HCT116 (cell line): ENCODE data around the gene PODNL1. TPM values are rescaled to one million over a fixed set of nuclear protein-coding genes. Genes with fewer than 3 reads are reported as not detected.

Experiments used
- ATAC-seq: fragments of 200-7000 bp; cut with Tn5 transposase; 2 replicates; pipeline ENCODE4 v1.9.1; 2020; ENCODE audit warnings: mild to moderate bottlenecking, moderate library complexity
- BruUV-seq: library from RNA; stranded (reverse); fragments of 400-500 nt; replicated peaks from 2 replicates; lab custom pipeline; 2021; lab: Mats Ljungman, UMichigan
- CTCF ChIA-PET: fragments of 300-600 bp; sonication (Branson Sonifier 250); formaldehyde crosslinking; loops from one replicate; lab custom pipeline; 2021; ENCODE audit warnings: antibody characterized with exemption; lab: Charles Lee
- POLR2A ChIA-PET: fragments of 300-600, 350-600 bp; sonication (Branson Sonifier 250); formaldehyde crosslinking; loops from one replicate; lab custom pipeline; 2021; ENCODE audit warnings: antibody characterized with exemption; lab: Charles Lee
- RAD21 ChIA-PET, 2 experiments: fragments of 300-600 bp; sonication (Branson Sonifier 250); formaldehyde crosslinking; loops; one replicate each; lab custom pipeline; 2023; ENCODE audit warnings: low total read pairs in 2 of 2; ENCODE audit not compliant: uncharacterized antibody in 2 of 2, unreplicated experiment in 2 of 2, low non-redundant PET in 1 of 2; lab: Charles Lee
- DNase-seq: peaks from one replicate; pipeline ENCODE4 v3.0.0-alpha.2; 2010; ENCODE audit warnings: low read depth, low spot score
- H2AFZ ChIP-seq: fragments of 200-600 bp; shearing (Covaris generic), sonication (generic); 2 replicates; pipeline ENCODE4 v1.6.1; 2017; ENCODE audit warnings: low read depth, mixed run types, mixed read lengths, antibody characterized with exemption, low read length; ENCODE audit not compliant: poor library complexity, severe bottlenecking
- H3K27ac ChIP-seq: 2 replicates; pipeline ENCODE4 v1.5.1; 2012; ENCODE audit warnings: low read depth, low read length
- H3K27me3 ChIP-seq: fragments of 200-600 bp; sonication (generic); 2 replicates; pipeline ENCODE4 v1.6.1; 2016; ENCODE audit warnings: mixed run types, low read length, mixed read lengths; ENCODE audit not compliant: insufficient read depth
- H3K36me3 ChIP-seq, 2 experiments: fragments of 200-500 bp in 1 of 2; fragments of 200-600 bp in 1 of 2; sonication (Bioruptor generic) in 1 of 2; sonication (generic) in 1 of 2; 2 replicates each; pipeline versions ENCODE4 v1.5.1 to v1.6.1; 2014 to 2016; ENCODE audit warnings: low read length in 2 of 2, inconsistent platforms in 1 of 2, mixed read lengths in 1 of 2, mixed run types in 1 of 2; ENCODE audit not compliant: insufficient read depth in 2 of 2, control insufficient read depth in 1 of 2
- H3K4me1 ChIP-seq, 2 experiments: fragments of 200-600 bp in 1 of 2; sonication (generic) in 1 of 2; 2 replicates each; pipeline versions ENCODE4 v1.5.1 to v1.6.1; 2012 to 2017; ENCODE audit warnings: low read length in 2 of 2, inconsistent platforms in 1 of 2, mild to moderate bottlenecking in 1 of 2, mixed read lengths in 1 of 2, mixed run types in 1 of 2, moderate library complexity in 1 of 2; ENCODE audit not compliant: insufficient read depth in 2 of 2, control insufficient read depth in 1 of 2
- H3K4me2 ChIP-seq: fragments of 200-600 bp; sonication (generic); 2 replicates; pipeline ENCODE4 v1.6.1; 2017; ENCODE audit warnings: mixed run types, low read length, mixed read lengths
- H3K4me3 ChIP-seq, 2 experiments: fragments of 200-600 bp in 1 of 2; sonication (generic) in 1 of 2; replicated peaks in 1 of 2; 2 replicates each; pipeline ENCODE4 v1.5.1; 2011 to 2016; ENCODE audit warnings: low read length in 2 of 2, control low read depth in 1 of 2, low read depth in 1 of 2, mild to moderate bottlenecking in 1 of 2, mixed read lengths in 1 of 2, mixed run types in 1 of 2
- H3K79me2 ChIP-seq: fragments of 200-600 bp; sonication (generic); 2 replicates; pipeline ENCODE4 v1.6.1; 2017; ENCODE audit warnings: mild to moderate bottlenecking, mixed run types, low read length, moderate library complexity, mixed read lengths; ENCODE audit not compliant: insufficient read depth
- H3K9ac ChIP-seq: fragments of 200-600 bp; sonication (generic); 2 replicates; pipeline ENCODE4 v1.6.1; 2016; ENCODE audit warnings: low read length, mixed read lengths
- H3K9me2 ChIP-seq: fragments of 200-600 bp; sonication (generic), shearing (Covaris generic); 2 replicates; pipeline ENCODE4 v1.6.1; 2017; ENCODE audit warnings: mixed run types, mild to moderate bottlenecking, moderate library complexity; ENCODE audit not compliant: insufficient read depth
- H3K9me3 ChIP-seq, 2 experiments: fragments of 200-500 bp in 1 of 2; fragments of 200-600 bp in 1 of 2; sonication (Bioruptor generic) in 1 of 2; sonication (generic) in 1 of 2; 2 replicates each; pipeline ENCODE4 v1.6.1; 2014 to 2017; ENCODE audit warnings: low read length in 2 of 2, mixed read lengths in 2 of 2, inconsistent platforms in 1 of 2, low read depth in 1 of 2, mild to moderate bottlenecking in 1 of 2, mixed run types in 1 of 2, moderate library complexity in 1 of 2; ENCODE audit not compliant: control insufficient read depth in 1 of 2, insufficient read depth in 1 of 2
- H4K20me1 ChIP-seq: fragments of 200-600 bp; sonication (generic), shearing (Covaris generic); 2 replicates; pipeline ENCODE4 v1.6.1; 2017; ENCODE audit warnings: mixed run types, mild to moderate bottlenecking, moderate library complexity; ENCODE audit not compliant: insufficient read depth
- CEBPB ChIP-seq: IDR thresholded peaks from 2 replicates; pipeline ENCODE4 v1.6.1; 2012; ENCODE audit warnings: low read depth
- ELF1 ChIP-seq: IDR thresholded peaks from 2 replicates; pipeline ENCODE4 v1.6.1; 2012; ENCODE audit warnings: low read depth, borderline replicate concordance
- REST ChIP-seq: IDR thresholded peaks from 2 replicates; pipeline ENCODE4 v1.6.1; 2012; ENCODE audit warnings: low read depth
- ZFX ChIP-seq: fragments of 450-650 bp; IDR thresholded peaks from 2 replicates; pipeline ENCODE4 v1.6.1; 2017
- intact Hi-C: fragments of 100-400 bp; cut with micrococcal nuclease; formaldehyde crosslinking; loops from 2 replicates; pipeline ENCODE4 v1.10.0; 2022
- total RNA-seq: library from RNA; stranded (reverse); gene quantifications from one replicate; pipeline ENCODE4 v1.2.1, GENCODE V29; 2021; ENCODE audit not compliant: unreplicated experiment

PODNL1 gene
- total RNA-seq, 1 experiment from 2014 or later = 0.71 TPM

- CTCF ChIA-PET = interaction anchor here (1.3 kb wide), 1 partner anchor 106 kb away, joined by 3 read pairs; no protein-coding TSS in a partner anchor
- peaks cover 7 to 18% of the 10 kb centered on the region in 2 experiments for H3K4me1 ChIP-seq
- peak overlapping the region; percentile 67 for H3K27ac ChIP-seq
- peaks cover 7 to 21% of the 10 kb centered on the region in 2 experiments; a peak in 3 of 4 replicates for H3K36me3 ChIP-seq
- TF ChIP-seq ZFX (no peak), REST (no peak), ELF1 (no peak), CEBPB (no peak)
- H2AFZ ChIP-seq = no peak overlapping the region
- peak overlapping the region; percentile 91 to 92 for H3K4me3 ChIP-seq
- ATAC-seq = peak; percentile 31
- DNase-seq = no peak
- no peaks in the 10 kb centered on the region for H4K20me1 ChIP-seq
- intact Hi-C loops = loop anchor here (2.0 kb wide), 1 partner anchor 52 kb away; no protein-coding TSS in a partner anchor
- peak overlapping the region; percentile 82 for H3K9ac ChIP-seq
- no TSS peak for BruUV-seq
- no peaks in the 10 kb centered on the region for H3K9me3 ChIP-seq
- H3K27me3 ChIP-seq = no peaks in the 10 kb centered on the region
- POLR2A ChIA-PET = interaction anchor here (1.3 to 1.7 kb wide), 2 partner anchors 19 to 79 kb away, joined by 3 to 4 read pairs; partner anchors contain the start of gene IL27RA
- RAD21 ChIA-PET = interaction anchor here in 1 of 2 experiments (0.6 kb wide), 2 partner anchors 35 to 80 kb away, joined by 3 read pairs; no protein-coding TSS in a partner anchor
- no peaks in the 10 kb centered on the region for H3K9me2 ChIP-seq
- peak overlapping the region; percentile 97 for H3K4me2 ChIP-seq
- peaks cover 21% of the 10 kb centered on the region for H3K79me2 ChIP-seq
Observed at GRCh38 chr19:13952931-13953531, 14.8 kb upstream of the PODNL1 start.
